ENCODE measurements around the gene KCTD15.

The KCTD15 gene

GRCh38 chr19:33819506-33819879, 22.8 kb downstream of the KCTD15 start:
- Histone ChIP-seq H3K9me2 (replicated peaks; ENCODE audit: low read depth, low read length) (no peaks in the 10 kb centered on the region), H3K79me2 (ENCODE audit: insufficient read depth, low read length) (no peaks in the 10 kb centered on the region), H2AFZ (ENCODE audit: low read length) (peak overlapping the region; percentile 83), H3K4me3 (ENCODE audit: low read length, poor library complexity, severe bottlenecking) (peak overlapping the region; percentile 76), H3K4me1 (ENCODE audit: insufficient read depth, low read length, poor library complexity, severe bottlenecking) (peaks cover 10% of the 10 kb centered on the region), H3K9ac (ENCODE audit: low read depth, low read length, poor library complexity, severe bottlenecking) (peak overlapping the region; percentile 56), H3K4me2 (ENCODE audit: low read depth, low read length, poor library complexity, severe bottlenecking) (peak overlapping the region; percentile 78), H3K9me3 (ENCODE audit: insufficient read depth, low read depth, low read length) (no peaks in the 10 kb centered on the region), H4K20me1 (ENCODE audit: insufficient read depth, low read length, poor library complexity, severe bottlenecking) (no peaks in the 10 kb centered on the region), H3F3A (ENCODE audit: low read depth) (no peaks in the 10 kb centered on the region), H3K36me3 (ENCODE audit: insufficient read depth, low read length) (no peaks in the 10 kb centered on the region), H3K27me3 (ENCODE audit: insufficient read depth, low read length, poor library complexity, severe bottlenecking) (no peaks in the 10 kb centered on the region)
- TF ChIP-seq CTCF (conservative IDR thresholded peaks at IDR 0.05; ENCODE audit: low read length) = no peak
- TF ChIP-seq EZH2phosphoT487 (IDR thresholded peaks at IDR 0.05; ENCODE audit: borderline replicate concordance) = no peak

GRCh38 chr19:33819880-33820781, 23.5 kb downstream of the KCTD15 start:
- Histone ChIP-seq H3K36me3 (ENCODE audit: insufficient read depth, low read length) (no peaks in the 10 kb centered on the region), H3K9me2 (replicated peaks; ENCODE audit: low read depth, low read length) (no peaks in the 10 kb centered on the region), H3K9me3 (ENCODE audit: insufficient read depth, low read depth, low read length) (no peaks in the 10 kb centered on the region), H3F3A (ENCODE audit: low read depth) (no peaks in the 10 kb centered on the region), H3K4me3 (ENCODE audit: low read length, poor library complexity, severe bottlenecking) (peak overlapping the region; percentile 76), H3K79me2 (ENCODE audit: insufficient read depth, low read length) (no peaks in the 10 kb centered on the region), H3K4me1 (ENCODE audit: insufficient read depth, low read length, poor library complexity, severe bottlenecking) (peaks cover 10% of the 10 kb centered on the region), H3K27me3 (ENCODE audit: insufficient read depth, low read length, poor library complexity, severe bottlenecking) (no peaks in the 10 kb centered on the region), H3K9ac (ENCODE audit: low read depth, low read length, poor library complexity, severe bottlenecking) (peak overlapping the region; percentile 65), H3K4me2 (ENCODE audit: low read depth, low read length, poor library complexity, severe bottlenecking) (peak overlapping the region; percentile 78), H4K20me1 (ENCODE audit: insufficient read depth, low read length, poor library complexity, severe bottlenecking) (no peaks in the 10 kb centered on the region), H2AFZ (ENCODE audit: low read length) (peak overlapping the region; percentile 83)
- TF ChIP-seq EZH2phosphoT487 (IDR thresholded peaks at IDR 0.05; ENCODE audit: borderline replicate concordance) = no peak
- TF ChIP-seq CTCF (conservative IDR thresholded peaks at IDR 0.05; ENCODE audit: low read length) = no peak

GRCh38 chr19:33821871-33822270, 25.2 kb downstream of the KCTD15 start:
- no peaks in the 10 kb centered on the region for H3K27me3 ChIP-seq (ENCODE audit: insufficient read depth, low read length, poor library complexity, severe bottlenecking)
- H3K9ac ChIP-seq (ENCODE audit: low read depth, low read length, poor library complexity, severe bottlenecking) = no peak overlapping the region
- no peak overlapping the region for H3K4me2 ChIP-seq (ENCODE audit: low read depth, low read length, poor library complexity, severe bottlenecking)
- no peaks in the 10 kb centered on the region for H3K9me2 ChIP-seq (replicated peaks; ENCODE audit: low read depth, low read length)
- no peak overlapping the region for H3K4me3 ChIP-seq (ENCODE audit: low read length, poor library complexity, severe bottlenecking)
- no peak overlapping the region for H2AFZ ChIP-seq (ENCODE audit: low read length)
- no peaks in the 10 kb centered on the region for H3F3A ChIP-seq (ENCODE audit: low read depth)
- TF ChIP-seq EZH2phosphoT487 (IDR thresholded peaks at IDR 0.05; ENCODE audit: borderline replicate concordance) (no peak), CTCF (conservative IDR thresholded peaks at IDR 0.05; ENCODE audit: low read length) (no peak)
- no peaks in the 10 kb centered on the region for H3K9me3 ChIP-seq (ENCODE audit: insufficient read depth, low read depth, low read length)
- H3K4me1 ChIP-seq (ENCODE audit: insufficient read depth, low read length, poor library complexity, severe bottlenecking) = peaks cover 10% of the 10 kb centered on the region
- no peaks in the 10 kb centered on the region for H3K36me3 ChIP-seq (ENCODE audit: insufficient read depth, low read length)
- H4K20me1 ChIP-seq (ENCODE audit: insufficient read depth, low read length, poor library complexity, severe bottlenecking) = no peaks in the 10 kb centered on the region
- no peaks in the 10 kb centered on the region for H3K79me2 ChIP-seq (ENCODE audit: insufficient read depth, low read length)

Measured in Loucy (cell line).